RWPE2 (cell line): Measurements from ENCODE around the gene SKAP1.

Experiments used
- ATAC-seq: fragments of 200-7000 bp; cut with Tn5 transposase; 3 replicates; pipeline ENCODE4 v1.9.1; 2021; ENCODE audit warnings: low read depth
- DNase-seq: peaks from one replicate; pipeline ENCODE4 v3.0.0-alpha.2; 2020; ENCODE audit warnings: low spot score
- H3K27ac ChIP-seq: fragments of 450-650 bp; 2 replicates; pipeline ENCODE4 v1.5.1; 2017; ENCODE audit warnings: mild to moderate bottlenecking; ENCODE audit not compliant: poor library complexity, severe bottlenecking
- H3K27me3 ChIP-seq: fragments of 250-450 bp; sonication (Bioruptor Pico); 2 replicates; pipeline ENCODE4 v1.5.1; 2021; ENCODE audit warnings: mild to moderate bottlenecking, moderate library complexity; ENCODE audit not compliant: insufficient read depth, poor library complexity, severe bottlenecking
- H3K36me3 ChIP-seq: fragments of 250-450 bp; sonication (Bioruptor Pico); 2 replicates; pipeline ENCODE4 v1.5.1; 2020; ENCODE audit warnings: low read depth, mild to moderate bottlenecking, moderate library complexity
- H3K4me1 ChIP-seq: fragments of 250-450 bp; sonication (Bioruptor Pico); 2 replicates; pipeline ENCODE4 v1.5.1; 2021; ENCODE audit warnings: mild to moderate bottlenecking, moderate library complexity; ENCODE audit not compliant: insufficient read depth, poor library complexity, severe bottlenecking
- H3K4me3 ChIP-seq: fragments of 250-450 bp; sonication (Bioruptor Pico); 2 replicates; pipeline ENCODE4 v1.5.1; 2021; ENCODE audit warnings: mild to moderate bottlenecking, moderate library complexity; ENCODE audit not compliant: severe bottlenecking
- H3K9me3 ChIP-seq: fragments of 250-450 bp; sonication (Bioruptor Pico); 2 replicates; pipeline ENCODE4 v1.5.1; 2021; ENCODE audit warnings: mild to moderate bottlenecking, moderate library complexity; ENCODE audit not compliant: severe bottlenecking
- TF ChIP-seq, protein P1 (sequence below): fragments of 450-650 bp; IDR thresholded peaks from one replicate; pipeline ENCODE4 v1.5.1; 2017; ENCODE audit warnings: mild to moderate bottlenecking, moderate library complexity; ENCODE audit not compliant: poor library complexity, severe bottlenecking

SKAP1 gene

DNA sequence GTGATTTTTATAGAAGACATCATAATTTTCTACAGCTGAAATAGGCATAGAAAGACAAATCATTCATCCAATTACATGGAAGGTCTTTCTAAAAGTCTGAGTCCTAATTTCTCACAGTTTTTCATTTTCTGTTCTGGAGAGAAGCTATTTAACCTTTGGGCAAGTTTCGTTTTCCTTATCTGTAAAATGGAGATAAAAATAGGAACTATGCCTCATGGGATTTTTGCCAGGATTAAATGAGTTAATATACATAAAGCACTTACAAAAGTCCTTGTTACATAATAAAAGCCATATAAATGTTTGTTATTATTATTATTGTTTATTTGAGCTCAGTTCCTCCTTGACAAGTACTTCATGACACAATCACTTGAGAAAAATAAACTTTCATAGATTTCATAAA is 121.4 kb downstream of the SKAP1 start:
- ATAC-seq (no peak), DNase-seq (no peak)
- Histone ChIP-seq H3K4me3 (no peak overlapping the region), H3K27ac (no peak overlapping the region), H3K27me3 (peaks cover 37% of the 10 kb centered on the region), H3K4me1 (no peaks in the 10 kb centered on the region), H3K9me3 (no peaks in the 10 kb centered on the region), H3K36me3 (no peaks in the 10 kb centered on the region)
- TF ChIP-seq, protein P1, sequence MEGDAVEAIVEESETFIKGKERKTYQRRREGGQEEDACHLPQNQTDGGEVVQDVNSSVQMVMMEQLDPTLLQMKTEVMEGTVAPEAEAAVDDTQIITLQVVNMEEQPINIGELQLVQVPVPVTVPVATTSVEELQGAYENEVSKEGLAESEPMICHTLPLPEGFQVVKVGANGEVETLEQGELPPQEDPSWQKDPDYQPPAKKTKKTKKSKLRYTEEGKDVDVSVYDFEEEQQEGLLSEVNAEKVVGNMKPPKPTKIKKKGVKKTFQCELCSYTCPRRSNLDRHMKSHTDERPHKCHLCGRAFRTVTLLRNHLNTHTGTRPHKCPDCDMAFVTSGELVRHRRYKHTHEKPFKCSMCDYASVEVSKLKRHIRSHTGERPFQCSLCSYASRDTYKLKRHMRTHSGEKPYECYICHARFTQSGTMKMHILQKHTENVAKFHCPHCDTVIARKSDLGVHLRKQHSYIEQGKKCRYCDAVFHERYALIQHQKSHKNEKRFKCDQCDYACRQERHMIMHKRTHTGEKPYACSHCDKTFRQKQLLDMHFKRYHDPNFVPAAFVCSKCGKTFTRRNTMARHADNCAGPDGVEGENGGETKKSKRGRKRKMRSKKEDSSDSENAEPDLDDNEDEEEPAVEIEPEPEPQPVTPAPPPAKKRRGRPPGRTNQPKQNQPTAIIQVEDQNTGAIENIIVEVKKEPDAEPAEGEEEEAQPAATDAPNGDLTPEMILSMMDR, result no peak

DNA sequence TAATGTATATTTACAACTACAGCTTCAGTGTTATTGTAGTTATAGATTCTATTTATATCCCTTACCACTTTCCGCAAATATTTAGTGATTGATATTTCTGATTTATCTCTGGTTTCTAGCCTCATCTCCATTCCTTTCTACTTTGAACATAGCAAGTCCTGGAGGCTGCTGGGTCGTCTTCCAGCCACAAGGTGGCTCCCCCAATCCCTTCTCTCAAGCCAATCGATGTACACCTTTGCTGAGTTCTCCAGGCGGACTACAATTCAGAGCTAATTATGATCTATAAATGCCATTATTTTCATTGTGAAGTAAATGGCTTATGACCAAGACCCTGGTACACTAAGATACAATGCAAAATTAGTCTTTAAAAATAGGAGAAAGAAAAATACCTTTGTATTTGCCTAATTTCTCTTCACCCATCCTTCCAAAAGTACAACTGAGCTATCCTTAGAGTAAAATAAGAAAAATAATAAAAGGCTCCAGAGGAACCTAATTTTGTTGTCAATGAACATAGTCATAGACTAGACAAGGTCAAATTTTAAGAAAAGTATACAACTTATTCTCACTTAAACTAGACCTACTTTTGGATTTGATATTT is 122.1 kb downstream of the SKAP1 start:
- Histone ChIP-seq H3K4me3 (no peak overlapping the region), H3K27ac (no peak overlapping the region), H3K27me3 (peaks cover 37% of the 10 kb centered on the region), H3K4me1 (no peaks in the 10 kb centered on the region), H3K9me3 (no peaks in the 10 kb centered on the region), H3K36me3 (no peaks in the 10 kb centered on the region)
- DNase-seq (no peak), ATAC-seq (peak; percentile 78; the same call in 2 of the 3 replicates)
- TF ChIP-seq, protein P1, result peak; percentile 94

DNA sequence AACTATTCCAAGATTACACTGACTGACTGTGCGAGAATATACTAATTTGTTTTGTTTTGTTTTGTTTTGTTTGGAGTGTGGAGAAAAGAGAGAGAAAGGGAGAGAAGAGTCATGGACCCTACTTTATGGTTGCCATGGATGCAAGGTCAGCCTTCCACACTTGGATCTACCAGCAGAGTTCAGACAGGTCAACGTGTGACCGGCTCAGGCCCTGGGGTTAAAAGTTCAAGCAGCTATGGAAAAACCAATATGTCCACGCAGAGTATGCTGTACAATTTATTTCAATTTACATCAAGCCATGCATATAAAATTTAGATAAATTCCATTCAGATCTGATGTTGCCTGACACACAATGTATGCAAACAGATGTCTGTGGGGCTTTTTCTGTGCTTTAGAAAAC is 122.8 kb downstream of the SKAP1 start:
- no peak overlapping the region for H3K27ac ChIP-seq
- H3K9me3 ChIP-seq, result no peaks in the 10 kb centered on the region
- no peaks in the 10 kb centered on the region for H3K36me3 ChIP-seq
- no peak for DNase-seq
- no peaks in the 10 kb centered on the region for H3K4me1 ChIP-seq
- no peak overlapping the region for H3K4me3 ChIP-seq
- H3K27me3 ChIP-seq, result peaks cover 32% of the 10 kb centered on the region
- ATAC-seq, result no peak
- TF ChIP-seq, protein P1, result no peak

DNA sequence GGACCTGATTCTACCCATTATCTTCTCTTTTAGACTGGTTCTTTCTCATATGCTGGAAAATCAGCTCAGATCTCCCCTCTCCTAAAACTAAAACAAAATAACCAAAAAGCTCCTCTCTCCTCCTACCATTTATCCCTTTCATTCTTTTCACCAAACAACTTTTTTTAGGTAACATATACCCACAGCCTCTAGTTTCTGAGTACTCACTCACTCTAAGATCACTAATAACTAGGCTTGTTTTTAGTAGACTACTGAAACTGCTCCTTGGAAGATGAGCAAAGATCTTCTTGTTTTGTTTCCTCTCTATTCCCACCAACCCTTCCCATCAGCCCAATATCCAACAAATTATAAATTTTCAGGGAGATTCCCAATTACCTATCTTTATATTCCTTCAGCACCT is 129.0 kb downstream of the SKAP1 start:
- TF ChIP-seq, protein P1, result no peak
- no peaks in the 10 kb centered on the region for H3K36me3 ChIP-seq
- ATAC-seq, result no peak

DNA sequence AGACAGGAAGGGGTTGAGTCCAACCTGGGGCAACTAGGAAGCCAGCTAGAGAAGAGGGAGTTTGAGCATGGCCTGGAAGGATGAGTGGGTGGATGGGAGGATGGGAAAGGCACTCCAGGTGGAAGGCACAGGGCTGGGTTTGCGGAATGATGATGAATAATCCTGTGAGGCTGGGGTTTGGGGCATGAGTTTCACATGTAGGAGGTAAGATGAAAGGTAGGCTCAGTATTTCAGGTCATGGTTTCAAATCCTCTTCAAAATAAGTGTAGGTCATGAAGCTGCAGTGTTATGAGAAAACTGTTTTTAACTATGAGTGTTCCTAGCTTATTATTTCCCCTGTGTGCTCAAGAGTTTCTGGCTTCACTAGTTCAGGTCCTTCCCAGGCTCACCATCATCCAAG is 130.3 kb downstream of the SKAP1 start:
- ATAC-seq, result no peak
- H3K27me3 ChIP-seq, result no peaks in the 10 kb centered on the region

More for the DNA sequence above, 129.0 kb downstream of the SKAP1 start:
- no peak overlapping the region for H3K27ac ChIP-seq
- no peaks in the 10 kb centered on the region for H3K27me3 ChIP-seq
- no peak for DNase-seq
- no peaks in the 10 kb centered on the region for H3K4me1 ChIP-seq
- no peak overlapping the region for H3K4me3 ChIP-seq
- no peaks in the 10 kb centered on the region for H3K9me3 ChIP-seq

More for the DNA sequence above, 130.3 kb downstream of the SKAP1 start:
- H3K9me3 ChIP-seq, result no peaks in the 10 kb centered on the region
- no peak overlapping the region for H3K4me3 ChIP-seq
- H3K4me1 ChIP-seq, result peaks cover 9% of the 10 kb centered on the region
- no peaks in the 10 kb centered on the region for H3K36me3 ChIP-seq
- TF ChIP-seq, protein P1, result no peak
- DNase-seq, result no peak
- H3K27ac ChIP-seq, result no peak overlapping the region
